Astrocyte (in vitro differentiated cells and primary cell): ENCODE data around the gene EYA2. TPM values are rescaled to one million over a fixed set of nuclear protein-coding genes. Genes with fewer than 3 reads are reported as not detected.

Source experiments
- DNase-seq: peaks from one replicate; pipeline ENCODE4 v3.0.0-alpha.2; 2010; ENCODE audit warnings: low read depth
- FAIRE-seq: peaks from 2 replicates; lab custom pipeline; 2011; peaks lifted over from hg19 to GRCh38; lab: Jason Lieb, UNC
- H2AFZ ChIP-seq: 2 replicates; pipeline ENCODE4 v1.6.0; 2012; ENCODE audit warnings: low read depth, low read length, inconsistent platforms
- H3K27ac ChIP-seq: 2 replicates; pipeline ENCODE4 v1.5.1; 2011; ENCODE audit warnings: low read depth, low read length, inconsistent platforms
- H3K27me3 ChIP-seq: 2 replicates; pipeline ENCODE4 v1.6.0; 2011; ENCODE audit warnings: low read length, inconsistent platforms; ENCODE audit not compliant: insufficient read depth
- H3K36me3 ChIP-seq: 2 replicates; pipeline ENCODE4 v1.5.1; 2011; ENCODE audit warnings: low read length, inconsistent platforms; ENCODE audit not compliant: insufficient read depth
- H3K4me1 ChIP-seq: 2 replicates; pipeline ENCODE4 v1.5.1; 2011; ENCODE audit warnings: low read length, inconsistent platforms; ENCODE audit not compliant: insufficient read depth
- H3K4me2 ChIP-seq: 2 replicates; pipeline ENCODE4 v1.6.0; 2012; ENCODE audit warnings: low read length, inconsistent platforms
- H3K4me3 ChIP-seq: 2 replicates; pipeline ENCODE4 v1.5.1; 2011; ENCODE audit warnings: low read depth, mild to moderate bottlenecking, low read length, inconsistent platforms; ENCODE audit not compliant: insufficient read depth
- H3K79me2 ChIP-seq: 2 replicates; pipeline ENCODE4 v1.6.0; 2012; ENCODE audit warnings: mild to moderate bottlenecking, low read length, inconsistent platforms; ENCODE audit not compliant: insufficient read depth
- H3K9ac ChIP-seq: 2 replicates; pipeline ENCODE4 v1.6.0; 2012; ENCODE audit warnings: mild to moderate bottlenecking, low read length, inconsistent platforms
- H3K9me3 ChIP-seq: 2 replicates; pipeline ENCODE4 v1.5.1; 2012; ENCODE audit warnings: low read depth, mild to moderate bottlenecking, low read length, inconsistent platforms; ENCODE audit not compliant: insufficient read depth
- H4K20me1 ChIP-seq: 2 replicates; pipeline ENCODE4 v1.6.0; 2012; ENCODE audit warnings: low read length, inconsistent platforms; ENCODE audit not compliant: insufficient read depth
- H3K27ac Mint-ChIP-seq: one replicate; pipeline ENCODE4 v1.8.0; 2021; ENCODE audit warnings: mild to moderate bottlenecking, mixed read lengths; ENCODE audit not compliant: unreplicated experiment
- H3K27me3 Mint-ChIP-seq: one replicate; pipeline ENCODE4 v1.8.0; 2021; ENCODE audit warnings: low read depth, mixed read lengths; ENCODE audit not compliant: unreplicated experiment
- H3K36me3 Mint-ChIP-seq: one replicate; pipeline ENCODE4 v1.8.0; 2021; ENCODE audit warnings: low read depth, mixed read lengths; ENCODE audit not compliant: unreplicated experiment
- H3K4me1 Mint-ChIP-seq: one replicate; pipeline ENCODE4 v1.8.0; 2021; ENCODE audit warnings: low read depth, mixed read lengths; ENCODE audit not compliant: unreplicated experiment
- H3K4me3 Mint-ChIP-seq: one replicate; pipeline ENCODE4 v1.8.0; 2021; ENCODE audit warnings: mild to moderate bottlenecking, moderate library complexity, mixed read lengths; ENCODE audit not compliant: unreplicated experiment
- H3K9me3 Mint-ChIP-seq: one replicate; pipeline ENCODE4 v1.8.0; 2021; ENCODE audit warnings: mild to moderate bottlenecking, mixed read lengths; ENCODE audit not compliant: unreplicated experiment
- EZH2 ChIP-seq: IDR thresholded peaks from 2 replicates; pipeline ENCODE4 v1.6.1; 2012; ENCODE audit warnings: mild to moderate bottlenecking, low read length, inconsistent platforms; ENCODE audit not compliant: insufficient read depth
- total RNA-seq: library from RNA; stranded (reverse); gene quantifications from 2 replicates; pipeline ENCODE4 v1.2.1, GENCODE V29; 2021
- TF ChIP-seq, protein P1 (sequence below): IDR thresholded peaks from 2 replicates; pipeline ENCODE4 v1.5.1; 2011; ENCODE audit warnings: low read depth, mild to moderate bottlenecking, inconsistent platforms, low read length, moderate library complexity; ENCODE audit not compliant: insufficient read depth

The EYA2 gene
- total RNA-seq, 1 donor from 2014 or later, result 1.5 TPM

DNA sequence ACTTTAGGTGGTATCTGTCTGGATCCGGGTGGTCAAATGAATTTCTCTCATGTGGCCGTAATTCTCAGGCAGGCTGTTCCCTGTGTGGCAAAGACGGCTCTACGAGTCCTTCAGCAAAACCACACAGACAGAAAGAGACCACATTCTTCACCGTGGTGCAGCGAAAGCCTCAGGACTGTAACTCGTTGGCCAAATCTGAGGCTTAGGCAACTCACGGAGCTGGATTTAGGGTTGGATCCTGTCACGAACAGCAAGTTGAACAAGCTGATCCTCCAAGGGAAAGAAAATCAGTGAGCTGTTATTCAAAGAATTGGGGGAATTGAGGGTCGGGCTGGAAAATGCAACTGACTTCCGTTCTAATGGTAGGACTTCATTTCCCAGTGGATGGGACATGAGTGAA is 294.4 kb downstream of the EYA2 start:
- Mint-ChIP-seq H3K36me3 (no peaks in the 10 kb centered on the region), H3K4me1 (peaks cover 3% of the 10 kb centered on the region), H3K4me3 (no peak overlapping the region), H3K27ac (no peak overlapping the region), H3K9me3 (no peaks in the 10 kb centered on the region), H3K27me3 (peaks cover 3% of the 10 kb centered on the region)
- Histone ChIP-seq H2AFZ (no peak overlapping the region), H3K4me3 (no peak overlapping the region), H3K79me2 (no peaks in the 10 kb centered on the region), H3K4me1 (no peaks in the 10 kb centered on the region), H3K9ac (no peak overlapping the region), H4K20me1 (no peaks in the 10 kb centered on the region), H3K9me3 (no peaks in the 10 kb centered on the region), H3K4me2 (no peak overlapping the region), H3K27me3 (peaks cover 15% of the 10 kb centered on the region), H3K36me3 (no peaks in the 10 kb centered on the region), H3K27ac (no peak overlapping the region)
- DNase-seq (peak; percentile 8), FAIRE-seq (no peak)
- TF ChIP-seq EZH2, result no peak
- TF ChIP-seq, protein P1, sequence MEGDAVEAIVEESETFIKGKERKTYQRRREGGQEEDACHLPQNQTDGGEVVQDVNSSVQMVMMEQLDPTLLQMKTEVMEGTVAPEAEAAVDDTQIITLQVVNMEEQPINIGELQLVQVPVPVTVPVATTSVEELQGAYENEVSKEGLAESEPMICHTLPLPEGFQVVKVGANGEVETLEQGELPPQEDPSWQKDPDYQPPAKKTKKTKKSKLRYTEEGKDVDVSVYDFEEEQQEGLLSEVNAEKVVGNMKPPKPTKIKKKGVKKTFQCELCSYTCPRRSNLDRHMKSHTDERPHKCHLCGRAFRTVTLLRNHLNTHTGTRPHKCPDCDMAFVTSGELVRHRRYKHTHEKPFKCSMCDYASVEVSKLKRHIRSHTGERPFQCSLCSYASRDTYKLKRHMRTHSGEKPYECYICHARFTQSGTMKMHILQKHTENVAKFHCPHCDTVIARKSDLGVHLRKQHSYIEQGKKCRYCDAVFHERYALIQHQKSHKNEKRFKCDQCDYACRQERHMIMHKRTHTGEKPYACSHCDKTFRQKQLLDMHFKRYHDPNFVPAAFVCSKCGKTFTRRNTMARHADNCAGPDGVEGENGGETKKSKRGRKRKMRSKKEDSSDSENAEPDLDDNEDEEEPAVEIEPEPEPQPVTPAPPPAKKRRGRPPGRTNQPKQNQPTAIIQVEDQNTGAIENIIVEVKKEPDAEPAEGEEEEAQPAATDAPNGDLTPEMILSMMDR, result no peak

GRCh38 chr20:47191074-47191673 is 296.5 kb downstream of the EYA2 start:
- DNase-seq, result peak; percentile 36
- no peak for FAIRE-seq
- H3K36me3 Mint-ChIP-seq, result no peaks in the 10 kb centered on the region
- no peak overlapping the region for H3K4me2 ChIP-seq
- H3K9ac ChIP-seq, result no peak overlapping the region
- H4K20me1 ChIP-seq, result no peaks in the 10 kb centered on the region
- TF ChIP-seq EZH2, result no peak
- TF ChIP-seq, protein P1, result no peak
- H3K4me3 Mint-ChIP-seq, result no peak overlapping the region
- H2AFZ ChIP-seq, result no peak overlapping the region
- no peaks in the 10 kb centered on the region for H3K79me2 ChIP-seq
- peaks cover 3% of the 10 kb centered on the region for H3K4me1 Mint-ChIP-seq
- no peak overlapping the region for H3K27ac Mint-ChIP-seq
- no peaks in the 10 kb centered on the region for H3K27me3 Mint-ChIP-seq
- H3K36me3 ChIP-seq, result no peaks in the 10 kb centered on the region
- H3K4me3 ChIP-seq, result no peak overlapping the region
- peaks cover 15% of the 10 kb centered on the region for H3K27me3 ChIP-seq
- no peaks in the 10 kb centered on the region for H3K9me3 ChIP-seq
- no peaks in the 10 kb centered on the region for H3K9me3 Mint-ChIP-seq
- H3K27ac ChIP-seq, result no peak overlapping the region
- no peaks in the 10 kb centered on the region for H3K4me1 ChIP-seq

- H3K4me2 ChIP-seq, result no peak overlapping the region
- H3K36me3 Mint-ChIP-seq, result no peaks in the 10 kb centered on the region
- peaks cover 3% of the 10 kb centered on the region for H3K4me1 Mint-ChIP-seq
- H3K4me3 ChIP-seq, result no peak overlapping the region
- peaks cover 15% of the 10 kb centered on the region for H3K27me3 ChIP-seq
- H3K4me1 ChIP-seq, result no peaks in the 10 kb centered on the region
- H3K27me3 Mint-ChIP-seq, result no peaks in the 10 kb centered on the region
- no peak overlapping the region for H3K9ac ChIP-seq
- H3K9me3 Mint-ChIP-seq, result no peaks in the 10 kb centered on the region
- TF ChIP-seq EZH2, result no peak
- TF ChIP-seq, protein P1, result no peak
- no peaks in the 10 kb centered on the region for H3K79me2 ChIP-seq
- H3K27ac Mint-ChIP-seq, result no peak overlapping the region
- no peak overlapping the region for H3K27ac ChIP-seq
- H3K4me3 Mint-ChIP-seq, result no peak overlapping the region
- no peaks in the 10 kb centered on the region for H3K36me3 ChIP-seq
- H3K9me3 ChIP-seq, result no peaks in the 10 kb centered on the region
- no peak overlapping the region for H2AFZ ChIP-seq
- no peak for DNase-seq
- H4K20me1 ChIP-seq, result no peaks in the 10 kb centered on the region
- FAIRE-seq, result no peak
Measured at GRCh38 chr20:47191956-47192355, 297.3 kb downstream of the EYA2 start.
